HG03108 (cell line): ENCODE results near the gene KPNA1.
A peak's percentile ranks its signal among the peaks of the same experiment; 100 is the strongest.

Experiments used
- ATAC-seq: cut with Tn5 transposase; IDR thresholded peaks from one replicate; pipeline ENCODE4 v1.9.1; 2021; ENCODE audit warnings: moderate library complexity; ENCODE audit not compliant: unreplicated experiment

Gene KPNA1

GRCh38 chr3:122514123-122515019 lies at the start of gene KPNA1:
Gene KPNA1, minus strand, starts transcription at chr3:122514939. Its CDS starts 18,374 bp downstream, at chr3:122496565.
- peak; percentile 89 for ATAC-seq

GRCh38 chr3:122564155-122564912 lies 49.6 kb upstream of the KPNA1 start, which contains the start of the genes DTX3L and PARP9:
Gene DTX3L, plus strand, starts transcription at chr3:122564338. Its CDS starts 89 bp downstream, at chr3:122564427.
Gene PARP9, minus strand, starts transcription at chr3:122564300. Its CDS starts 4,680 bp downstream, at chr3:122559620.
- peak; percentile 55 for ATAC-seq

- no peak for ATAC-seq
Observed at GRCh38 chr3:122563717-122564025, 48.9 kb upstream of the KPNA1 start.

GRCh38 chr3:122562923-122563716 lies 48.4 kb upstream of the KPNA1 start:
- ATAC-seq, result no peak

GRCh38 chr3:122560680-122561079 lies 45.9 kb upstream of the KPNA1 start:
- ATAC-seq, result no peak

GRCh38 chr3:122559906-122560305 lies 45.2 kb upstream of the KPNA1 start:
- no peak for ATAC-seq

- no peak for ATAC-seq
Observed at GRCh38 chr3:122558605-122559004, 43.9 kb upstream of the KPNA1 start.

- ATAC-seq, result no peak
Observed at GRCh38 chr3:122557356-122557755, 42.6 kb upstream of the KPNA1 start.

- ATAC-seq, result no peak
Observed at GRCh38 chr3:122555275-122556071, 40.7 kb upstream of the KPNA1 start.

- no peak for ATAC-seq
Observed at GRCh38 chr3:122553171-122553570, 38.4 kb upstream of the KPNA1 start.

- ATAC-seq, result no peak
Observed at GRCh38 chr3:122548619-122549018, 33.9 kb upstream of the KPNA1 start.

GRCh38 chr3:122548076-122548475 lies 33.3 kb upstream of the KPNA1 start:
- ATAC-seq, result no peak

- no peak for ATAC-seq
Observed at GRCh38 chr3:122546151-122546550, 31.4 kb upstream of the KPNA1 start.

- ATAC-seq, result no peak
Observed at GRCh38 chr3:122538956-122539490, 24.3 kb upstream of the KPNA1 start.

- no peak for ATAC-seq
Observed at GRCh38 chr3:122536632-122537001, 21.9 kb upstream of the KPNA1 start.

GRCh38 chr3:122535964-122536631 lies 21.4 kb upstream of the KPNA1 start:
- ATAC-seq, result no peak

GRCh38 chr3:122533931-122534334 lies 19.2 kb upstream of the KPNA1 start:
- peak; percentile 98 for ATAC-seq

- ATAC-seq, result no peak
Observed at GRCh38 chr3:122533480-122533879, 18.7 kb upstream of the KPNA1 start.

- no peak for ATAC-seq
Observed at GRCh38 chr3:122530164-122530563, 15.4 kb upstream of the KPNA1 start.

- no peak for ATAC-seq
Observed at GRCh38 chr3:122523317-122523716, 8.6 kb upstream of the KPNA1 start.
